ENCODE measurements around the gene REM2.

REM2 gene

GRCh38 chr14:22932146-22932545 is 49.1 kb downstream of the REM2 start:
- DNase-seq: no peak

- DNase-seq: no peak
Observed at GRCh38 chr14:22935156-22935555, 52.1 kb downstream of the REM2 start.
